Measurements from ENCODE around the gene GLRB.

GLRB gene

GRCh38 chr4:157095716-157096115, 19.8 kb downstream of the GLRB start:
- no peak overlapping the region for H3K27ac ChIP-seq
- TF ChIP-seq ZFX (IDR thresholded peaks at IDR 0.05; ENCODE audit: borderline replicate concordance) (no peak), CTCF (IDR thresholded peaks at IDR 0.05) (no peak)

- no peak for TF ChIP-seq CTCF (IDR thresholded peaks at IDR 0.05)
- TF ChIP-seq ZFX (IDR thresholded peaks at IDR 0.05; ENCODE audit: borderline replicate concordance), result no peak
- H3K27ac ChIP-seq, result no peak overlapping the region
These were observed 20.5 kb downstream of the GLRB start for GRCh38 chr4:157096439-157096838.

GRCh38 chr4:157099506-157099905, 23.6 kb downstream of the GLRB start:
- no peak overlapping the region for H3K27ac ChIP-seq
- TF ChIP-seq CTCF (IDR thresholded peaks at IDR 0.05), result no peak
- TF ChIP-seq ZFX (IDR thresholded peaks at IDR 0.05; ENCODE audit: borderline replicate concordance), result no peak

- TF ChIP-seq ZFX (IDR thresholded peaks at IDR 0.05; ENCODE audit: borderline replicate concordance) (no peak), CTCF (IDR thresholded peaks at IDR 0.05) (no peak)
- H3K27ac ChIP-seq, result no peak overlapping the region
These were observed 28.6 kb downstream of the GLRB start for GRCh38 chr4:157104541-157104940.

GRCh38 chr4:157114671-157115070, 38.7 kb downstream of the GLRB start:
- TF ChIP-seq ZFX (IDR thresholded peaks at IDR 0.05; ENCODE audit: borderline replicate concordance) (no peak), CTCF (IDR thresholded peaks at IDR 0.05) (no peak)
- H3K27ac ChIP-seq, result no peak overlapping the region

- TF ChIP-seq ZFX (IDR thresholded peaks at IDR 0.05; ENCODE audit: borderline replicate concordance) (no peak), CTCF (IDR thresholded peaks at IDR 0.05) (no peak)
- no peak overlapping the region for H3K27ac ChIP-seq
These were observed 39.8 kb downstream of the GLRB start for GRCh38 chr4:157115613-157116335.

- TF ChIP-seq CTCF (IDR thresholded peaks at IDR 0.05), result no peak
- no peak for TF ChIP-seq ZFX (IDR thresholded peaks at IDR 0.05; ENCODE audit: borderline replicate concordance)
- no peak overlapping the region for H3K27ac ChIP-seq
These were observed 45.5 kb downstream of the GLRB start for GRCh38 chr4:157121401-157121800.

All from 22Rv1 (cell line).